ENCODE measurements around the gene PCGF1.
"Not testable (repeated sequence)": the region's sequence is repeated elsewhere in the genome, so short reads cannot be mapped to it uniquely, and the experiment has no call there.

Gene PCGF1

DNA sequence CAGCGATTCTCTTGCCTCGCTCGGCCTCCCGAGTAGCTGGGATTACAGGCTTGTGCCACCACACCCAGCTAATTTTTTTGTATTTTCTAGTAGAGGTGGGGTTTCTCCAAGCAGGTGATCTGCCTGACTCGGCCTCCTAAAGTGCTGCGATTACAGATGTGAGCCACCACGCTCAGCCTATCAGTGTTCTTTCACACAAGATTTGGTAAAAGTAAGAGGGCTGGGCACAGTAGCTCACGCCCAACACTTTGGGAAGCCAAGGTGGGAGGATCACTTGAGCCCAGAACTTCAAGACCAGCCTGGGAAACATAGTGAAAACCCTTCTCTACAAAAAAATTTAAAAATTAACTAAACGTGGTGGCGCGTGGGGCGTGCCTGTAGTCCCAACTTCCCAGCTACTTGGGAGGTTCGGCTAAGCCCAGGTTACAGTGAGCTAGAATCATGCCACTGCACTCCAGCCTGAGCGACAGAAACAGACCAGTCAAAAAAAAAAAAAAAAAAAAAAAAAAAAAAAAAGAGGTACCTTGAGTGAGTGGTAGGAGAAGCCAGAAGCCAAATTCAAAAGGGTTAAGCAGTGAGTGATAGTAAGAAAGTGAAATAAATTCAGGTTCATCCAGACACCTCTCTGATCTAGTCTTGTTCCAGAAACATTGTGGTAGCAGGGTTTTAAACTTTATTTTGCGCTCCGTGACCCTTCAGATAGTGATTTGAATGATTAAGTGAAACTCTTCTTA, 36.0 kb downstream of the PCGF1 start:
- DNase-seq: no peak

- DNase-seq: not testable (repeated sequence)
Measured at GRCh38 chr2:74470742-74471141, 36.8 kb downstream of the PCGF1 start.

GRCh38 chr2:74464406-74464805, 43.1 kb downstream of the PCGF1 start:
- no peak for DNase-seq

DNA sequence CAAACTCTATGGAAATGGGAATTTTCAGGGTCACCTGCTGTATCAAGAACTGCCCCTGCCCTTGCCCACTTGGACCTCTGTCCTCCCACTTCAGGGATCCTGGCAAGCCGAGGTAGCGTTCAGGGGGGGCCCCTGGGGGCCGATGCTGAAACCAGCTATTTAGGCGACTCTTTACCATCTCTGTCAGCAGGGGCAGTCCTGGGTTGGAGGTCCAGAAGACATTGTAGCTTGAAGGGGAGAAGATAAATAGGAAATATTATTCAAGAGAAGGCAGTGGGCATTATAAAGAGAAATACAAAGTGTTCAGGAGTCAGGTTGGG, 44.7 kb downstream of the PCGF1 start:
- no peak for DNase-seq

GRCh38 chr2:74462054-74462785, 45.3 kb downstream of the PCGF1 start:
- DNase-seq: no peak

DNA sequence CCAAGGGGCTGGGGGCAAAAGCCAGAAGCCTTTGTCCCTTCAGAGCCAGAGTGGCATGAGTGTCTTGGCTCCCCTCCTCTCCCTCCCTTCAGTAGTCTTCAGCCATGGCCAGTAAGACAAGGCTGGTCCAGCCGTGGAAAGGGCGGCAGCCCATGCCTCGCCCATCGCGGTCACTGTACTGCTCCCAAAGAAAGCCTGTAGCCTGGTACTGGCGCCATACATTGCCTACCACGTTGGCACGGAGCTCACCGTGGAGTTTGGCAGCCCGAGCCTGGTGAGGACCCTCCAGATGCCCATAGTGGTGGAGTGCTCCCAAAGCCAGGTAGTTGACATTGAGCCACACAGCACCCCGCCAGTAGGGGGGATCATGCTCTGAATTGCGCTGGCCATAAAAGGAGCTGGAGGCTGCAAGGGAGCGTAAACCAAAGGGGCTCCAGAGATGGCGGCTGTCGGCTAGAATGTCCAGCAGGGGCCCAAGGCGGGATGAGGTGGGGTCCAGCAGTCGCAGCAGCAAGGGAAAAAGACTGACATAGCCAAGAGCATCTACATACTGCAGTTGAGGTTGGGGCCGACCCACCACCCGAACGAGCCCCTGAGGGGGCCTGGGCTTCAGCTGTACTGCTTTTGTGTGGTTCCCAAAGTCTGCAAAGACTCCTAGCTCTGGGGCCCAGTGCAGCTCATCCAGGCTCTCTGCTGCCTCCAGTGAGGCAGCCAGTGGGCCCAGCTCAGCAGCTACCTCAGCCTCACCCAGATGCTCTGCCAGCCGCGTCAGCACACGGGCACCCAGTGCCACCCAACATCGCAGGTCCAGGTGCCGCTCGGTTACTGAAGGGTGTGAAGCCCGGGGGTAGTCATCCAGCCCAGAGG, 46.1 kb downstream of the PCGF1 start:
- peak; percentile 63 for DNase-seq

DNA sequence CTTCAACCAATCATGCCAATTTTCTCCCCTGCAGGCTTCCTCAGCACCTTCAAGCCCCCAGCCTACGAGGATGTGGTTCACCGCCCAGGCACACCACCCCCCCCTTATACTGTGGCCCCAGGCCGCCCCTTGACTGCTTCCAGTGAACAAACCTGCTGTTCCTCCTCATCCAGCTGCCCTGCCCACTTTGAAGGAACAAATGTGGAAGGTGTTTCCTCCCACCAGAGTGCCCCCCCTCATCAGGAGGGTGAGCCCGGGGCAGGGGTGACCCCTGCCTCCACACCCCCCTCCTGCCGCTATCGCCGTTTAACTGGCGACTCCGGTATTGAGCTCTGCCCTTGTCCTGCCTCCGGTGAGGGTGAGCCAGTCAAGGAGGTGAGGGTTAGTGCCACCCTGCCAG, 47.3 kb downstream of the PCGF1 start:
- DNase-seq: not testable (repeated sequence)

- DNase-seq: not testable (repeated sequence)
Measured at GRCh38 chr2:74459503-74460118, 47.9 kb downstream of the PCGF1 start.

- no peak for DNase-seq
Measured at GRCh38 chr2:74458938-74459363, 48.5 kb downstream of the PCGF1 start.

DNA sequence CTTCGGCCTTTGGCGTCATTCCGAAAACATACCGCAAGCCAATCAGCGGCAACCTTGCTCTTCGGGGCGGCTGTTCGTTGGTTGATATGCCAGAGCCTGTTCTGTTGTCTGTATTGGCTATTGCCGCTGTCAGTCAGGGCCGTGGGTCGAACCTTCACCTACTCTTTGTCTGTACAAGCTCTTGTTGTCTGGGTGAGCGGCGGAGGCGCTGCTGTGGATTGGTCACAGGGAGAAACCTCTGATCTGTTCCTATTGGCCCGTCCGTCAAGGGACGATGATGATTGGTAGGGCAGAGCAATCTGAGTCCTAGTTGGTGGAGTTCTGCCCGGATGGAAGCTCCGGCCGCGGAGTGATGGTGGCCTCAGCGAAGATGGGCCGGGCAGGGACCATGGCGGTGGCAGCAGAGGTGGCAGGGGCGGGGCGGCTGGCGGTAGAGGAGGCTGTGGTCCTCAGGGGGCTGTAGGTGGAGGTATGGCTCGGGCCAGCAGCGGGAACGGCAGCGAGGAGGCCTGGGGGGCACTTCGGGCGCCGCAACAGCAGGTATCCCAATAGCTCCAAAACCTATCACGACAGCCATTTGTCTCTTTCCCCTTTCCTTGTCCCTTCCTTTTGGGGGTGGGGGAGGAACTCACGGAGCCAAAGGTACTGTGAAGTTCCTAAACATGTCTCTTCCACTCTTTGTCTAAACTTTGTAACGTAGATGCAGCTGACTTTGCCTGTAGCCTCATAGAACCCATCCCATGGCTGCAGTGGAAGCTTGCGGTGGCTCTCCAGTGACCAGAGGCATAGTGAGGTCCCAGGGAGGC, 49.2 kb downstream of the PCGF1 start, which contains the start of gene WBP1:
Gene WBP1 (plus strand): TSS at position 307 of the 806 bp plus-strand sequence. CDS start 165 bp downstream, at position 472.
- DNase-seq: peak; percentile 100

- DNase-seq: peak; percentile 92
Measured at GRCh38 chr2:74457549-74458131, 49.9 kb downstream of the PCGF1 start.

DNA sequence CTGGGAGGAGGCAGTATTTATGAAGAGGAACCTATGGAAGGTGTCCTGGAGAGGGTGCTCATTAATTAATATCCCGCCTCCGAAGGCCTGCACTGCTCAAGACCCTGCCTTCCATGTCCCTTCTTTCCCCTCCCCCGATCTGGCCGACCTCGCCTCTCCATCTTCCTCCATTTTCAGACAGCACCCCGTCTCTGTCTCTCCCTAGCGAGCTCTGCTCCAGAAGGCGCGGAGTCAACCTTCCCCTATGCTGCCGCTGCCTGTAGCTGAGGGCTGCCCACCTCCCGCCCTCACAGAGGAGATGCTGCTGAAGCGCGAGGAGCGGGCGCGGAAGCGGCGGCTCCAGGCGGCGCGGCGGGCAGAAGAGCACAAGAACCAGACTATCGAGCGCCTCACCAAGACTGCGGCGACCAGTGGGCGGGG, 50.4 kb downstream of the PCGF1 start:
- DNase-seq: no peak
